Mucosa of descending colon (tissue), 3 donors: ENCODE measurements around the gene RSPH9. TPM values are rescaled to one million over a fixed set of nuclear protein-coding genes. Genes with fewer than 3 reads are reported as not detected.

ENCODE experiments used
- ATAC-seq: fragments of 200-7000 bp; cut with Tn5 transposase; one replicate; pipeline ENCODE4 v1.9.1; 2020; ENCODE audit warnings: mild to moderate bottlenecking, moderate library complexity
- DNase-seq, 3 donors: peaks; one replicate each; pipeline ENCODE4 v3.0.0-alpha.2; 2020
- H3K36me3 ChIP-seq: fragments of 200-600 bp; one replicate; pipeline ENCODE4 v1.8.0; 2021; ENCODE audit warnings: low read depth, mild to moderate bottlenecking
- H3K4me1 ChIP-seq: fragments of 200-600 bp; one replicate; pipeline ENCODE4 v1.8.0; 2021; ENCODE audit warnings: low read depth, mild to moderate bottlenecking
- H3K4me3 ChIP-seq: fragments of 200-600 bp; one replicate; pipeline ENCODE4 v1.8.0; 2021; ENCODE audit warnings: mild to moderate bottlenecking
- H3K9me3 ChIP-seq: fragments of 200-600 bp; one replicate; pipeline ENCODE4 v1.8.0; 2021; ENCODE audit warnings: mild to moderate bottlenecking
- CTCF ChIP-seq: fragments of 200-600 bp; IDR thresholded peaks from one replicate; pipeline ENCODE4 v1.8.0; 2022; ENCODE audit warnings: antibody characterized with exemption, mild to moderate bottlenecking
- intact Hi-C, 2 donors: fragments of 100-400 bp; cut with DNase I in 1 of 2; cut with micrococcal nuclease in 1 of 2; formaldehyde crosslinking; loops; one replicate each; pipeline versions ENCODE4 v1.11.0 to v1.11.1; 2022; cut with DNase I, micrococcal nuclease
- total RNA-seq, 3 donors: library from RNA; stranded (reverse); fragmentation: NEBNext Ultra II Directional in 2 of 3; extraction: Animal tissue kit (Norgen Biotek cat#: 25700) in 2 of 3; gene quantifications; one replicate each; pipeline versions ENCODE4 v1.2.1 to v1.2.4, GENCODE V29; 2021 to 2023
- donor health status: DM: no; HTN: no; CAD: no; lungs with moderate emphysema.
- donor health status: DM: no; HTN: no; CAD: no.
- donor health status: DM: no; HTN: yes; CAD: no.

RSPH9 gene
- total RNA-seq, 3 donors from 2014 or later: 0.12 TPM; not detected in 2

- ATAC-seq: no peak
- intact Hi-C loops: no loop called here
- no peak for TF ChIP-seq CTCF
Measured at GRCh38 chr6:43616725-43617472, 27.9 kb upstream of the RSPH9 start.

DNA sequence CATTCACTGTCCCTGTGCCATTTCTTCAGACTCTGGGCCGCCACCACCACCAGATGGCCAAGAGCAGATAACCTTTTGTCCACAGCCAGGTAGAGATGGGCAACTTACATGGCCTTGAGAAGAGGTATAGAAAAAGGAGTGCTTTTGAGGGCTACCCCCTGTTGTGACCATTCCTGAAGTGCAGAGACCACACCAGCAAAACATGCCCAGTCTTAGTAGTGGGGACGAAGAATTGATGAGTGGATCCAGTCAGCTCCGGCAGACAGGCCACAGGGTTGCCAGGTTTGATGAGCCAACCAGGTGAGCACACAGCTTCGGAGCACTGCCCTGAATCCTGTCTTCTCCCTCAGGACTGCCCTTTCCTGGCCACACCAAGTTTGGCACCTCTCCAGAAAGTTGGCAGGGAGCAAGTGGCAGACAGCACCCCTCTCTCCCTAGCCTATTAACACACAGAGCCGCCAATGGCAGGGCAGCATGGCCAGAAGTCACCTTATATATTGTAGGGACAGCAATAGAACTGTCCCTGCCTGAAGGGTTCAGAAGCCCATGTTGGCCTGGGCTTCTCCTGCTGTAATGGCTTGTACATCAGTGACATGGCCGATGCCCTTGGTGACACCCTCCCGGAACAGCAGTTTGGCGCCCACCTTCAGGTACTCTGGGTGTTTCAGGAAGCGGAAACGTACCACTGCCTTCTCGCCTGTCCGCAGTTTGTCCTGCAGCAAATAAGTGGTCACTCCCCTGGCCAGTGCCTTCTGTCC lies 23.6 kb upstream of the RSPH9 start:
- Histone ChIP-seq H3K4me1 (no peaks in the 10 kb centered on the region), H3K36me3 (no peaks in the 10 kb centered on the region), H3K4me3 (no peak overlapping the region), H3K9me3 (no peaks in the 10 kb centered on the region)
- DNase-seq (no peak), ATAC-seq (no peak)
- intact Hi-C loops: no loop called here
- TF ChIP-seq CTCF: no peak

More at GRCh38 chr6:43616725-43617472, 27.9 kb upstream of the RSPH9 start:
- Histone ChIP-seq H3K4me1 (no peaks in the 10 kb centered on the region), H3K9me3 (no peaks in the 10 kb centered on the region), H3K4me3 (no peak overlapping the region), H3K36me3 (no peaks in the 10 kb centered on the region)
- DNase-seq: no peak

- intact Hi-C loops: no loop called here
- H3K36me3 ChIP-seq: no peaks in the 10 kb centered on the region
- ATAC-seq (no peak), DNase-seq (no peak)
- no peak for TF ChIP-seq CTCF
- H3K4me1 ChIP-seq: peaks cover under 1% of the 10 kb centered on the region
- H3K9me3 ChIP-seq: no peaks in the 10 kb centered on the region
- H3K4me3 ChIP-seq: no peak overlapping the region
Measured at GRCh38 chr6:43621836-43622180, 23.0 kb upstream of the RSPH9 start.

- ATAC-seq (no peak), DNase-seq (no peak)
- no peak for TF ChIP-seq CTCF
- no peaks in the 10 kb centered on the region for H3K36me3 ChIP-seq
- H3K9me3 ChIP-seq: no peaks in the 10 kb centered on the region
- H3K4me3 ChIP-seq: no peak overlapping the region
- H3K4me1 ChIP-seq: peaks cover 8% of the 10 kb centered on the region
- intact Hi-C loops: no loop called here
Measured at GRCh38 chr6:43622541-43622940, 22.3 kb upstream of the RSPH9 start.

DNA sequence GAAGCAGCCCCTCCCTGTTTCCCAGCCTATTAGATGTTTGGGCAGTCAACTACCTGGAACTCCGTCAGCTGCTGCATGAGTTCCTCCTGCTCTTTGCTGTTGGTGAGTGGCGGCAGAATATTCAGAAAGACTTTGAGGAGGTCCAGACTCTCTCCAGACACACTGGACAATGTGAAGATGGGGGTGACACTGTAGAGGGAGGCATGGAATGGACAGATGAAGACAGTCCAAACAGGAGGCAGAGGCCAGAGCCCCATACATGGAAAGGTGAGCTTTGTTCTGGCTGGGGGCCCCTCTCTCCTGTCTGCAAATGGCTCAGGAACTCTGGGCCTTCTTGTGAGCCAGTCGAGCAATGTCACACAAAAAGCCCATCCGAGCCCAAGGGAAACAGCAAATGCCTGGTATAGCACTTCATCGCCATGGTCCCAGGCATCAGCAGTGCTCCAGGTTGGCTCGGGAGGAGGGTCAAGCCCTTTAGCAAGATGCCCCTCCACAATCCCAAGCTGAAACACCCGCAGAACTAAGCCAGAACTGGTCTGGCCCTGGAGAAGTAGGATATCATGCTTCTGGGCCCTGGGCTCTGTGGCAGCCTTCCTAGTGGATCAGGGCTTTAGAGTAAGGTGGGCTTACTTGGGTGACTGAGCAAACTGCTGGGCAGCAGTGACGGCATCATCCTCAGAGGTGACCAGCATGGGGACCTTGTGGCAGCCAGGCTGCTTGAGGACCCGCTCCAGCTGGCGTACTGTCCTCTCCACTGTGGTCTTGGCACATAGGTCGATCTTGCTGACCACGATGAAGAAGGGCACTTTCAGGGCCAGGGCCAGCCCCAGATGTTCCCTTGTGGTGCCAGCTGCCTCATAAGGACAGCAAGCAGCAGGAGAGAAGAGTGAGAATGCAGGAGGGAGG lies 20.7 kb upstream of the RSPH9 start:
- TF ChIP-seq CTCF: no peak
- ATAC-seq (no peak), DNase-seq (no peak)
- peaks cover 11% of the 10 kb centered on the region for H3K4me1 ChIP-seq
- intact Hi-C loops: no loop called here
- H3K4me3 ChIP-seq: no peak overlapping the region
- no peaks in the 10 kb centered on the region for H3K36me3 ChIP-seq
- no peaks in the 10 kb centered on the region for H3K9me3 ChIP-seq
